IMR-90 (cell line): ENCODE results near the gene POU6F1. TPM values are rescaled to one million over a fixed set of nuclear protein-coding genes. Genes with fewer than 3 reads are reported as not detected.

Experiments used
- ATAC-seq: fragments of 200-7000 bp; cut with Tn5 transposase; 2 replicates; pipeline ENCODE4 v1.9.1; 2020; ENCODE audit warnings: low read depth, mild to moderate bottlenecking, moderate library complexity
- BruUV-seq: library from RNA; stranded (reverse); fragments of 400-500 nt; replicated peaks from 2 replicates; lab custom pipeline; 2021; lab: Mats Ljungman, UMichigan
- CTCF ChIA-PET: fragments of 300-600 bp; formaldehyde crosslinking; extraction: SDS; loops from one replicate; lab custom pipeline; 2021; ENCODE audit warnings: antibody characterized with exemption; lab: Yijun Ruan, JAX
- POLR2A ChIA-PET: fragments of 300-600 bp; sonication (Branson Sonifier 250); formaldehyde crosslinking; loops from one replicate; lab custom pipeline; 2022; ENCODE audit warnings: antibody characterized with exemption; ENCODE audit not compliant: unreplicated experiment; lab: Charles Lee
- DNase-seq: peaks from one replicate; pipeline ENCODE4 v3.0.0; 2013
- H2AFZ ChIP-seq: replicated peaks from 2 replicates; pipeline ENCODE3; 2013; ENCODE audit warnings: low read length, mild to moderate bottlenecking; ENCODE audit not compliant: poor library complexity
- H2AK5ac ChIP-seq: 2 replicates; pipeline ENCODE4 v1.6.1; 2013; ENCODE audit warnings: low read depth, low read length, inconsistent platforms
- H2AK9ac ChIP-seq: replicated peaks from 2 replicates; pipeline ENCODE3; 2013; ENCODE audit warnings: mild to moderate bottlenecking, low read depth, low read length, moderate library complexity; ENCODE audit not compliant: poor library complexity
- H2BK120ac ChIP-seq: 2 replicates; pipeline ENCODE4 v1.6.1; 2013; ENCODE audit warnings: low read depth, low read length, inconsistent platforms
- H2BK15ac ChIP-seq: 3 replicates; pipeline ENCODE4 v1.6.1; 2013; ENCODE audit warnings: low read depth, low read length, inconsistent platforms
- H2BK20ac ChIP-seq: 2 replicates; pipeline ENCODE4 v1.6.1; 2013; ENCODE audit warnings: low read depth, mild to moderate bottlenecking, inconsistent platforms, low read length, moderate library complexity
- H2BK5ac ChIP-seq: 2 replicates; pipeline ENCODE4 v1.6.1; 2013; ENCODE audit warnings: mild to moderate bottlenecking, low read depth, low read length, inconsistent platforms; ENCODE audit not compliant: poor library complexity, severe bottlenecking
- H3K14ac ChIP-seq: replicated peaks from 2 replicates; pipeline ENCODE4 v1.6.1; 2013; ENCODE audit warnings: low read depth, low read length, inconsistent platforms
- H3K18ac ChIP-seq: 2 replicates; pipeline ENCODE4 v1.6.1; 2013; ENCODE audit warnings: low read depth, low read length, control low read depth
- H3K23ac ChIP-seq: 2 replicates; pipeline ENCODE4 v1.6.1; 2013; ENCODE audit warnings: low read depth, low read length, inconsistent platforms
- H3K27ac ChIP-seq: 2 replicates; pipeline ENCODE4 v1.5.1; 2013; ENCODE audit warnings: mild to moderate bottlenecking, control low read depth, low read length; ENCODE audit not compliant: insufficient read depth
- H3K27me3 ChIP-seq: 2 replicates; pipeline ENCODE4 v1.6.1; 2013; ENCODE audit warnings: low read length; ENCODE audit not compliant: control insufficient read depth, insufficient read depth
- H3K36me3 ChIP-seq: 2 replicates; pipeline ENCODE4 v1.6.1; 2013; ENCODE audit warnings: low read length, mixed read lengths; ENCODE audit not compliant: control insufficient read depth, insufficient read depth
- H3K4ac ChIP-seq: 2 replicates; pipeline ENCODE4 v1.6.1; 2013; ENCODE audit warnings: low read depth, low read length, inconsistent platforms
- H3K4me1 ChIP-seq: 2 replicates; pipeline ENCODE4 v1.6.1; 2013; ENCODE audit warnings: low read length, mixed read lengths; ENCODE audit not compliant: control insufficient read depth, insufficient read depth
- H3K4me2 ChIP-seq: 2 replicates; pipeline ENCODE4 v1.6.1; 2013; ENCODE audit warnings: low read depth, mild to moderate bottlenecking, control low read depth, low read length, moderate library complexity
- H3K4me3 ChIP-seq: 2 replicates; pipeline ENCODE4 v1.5.1; 2013; ENCODE audit warnings: low read depth, mild to moderate bottlenecking, control low read depth, low read length, moderate library complexity; ENCODE audit not compliant: insufficient read depth
- H3K56ac ChIP-seq: 2 replicates; pipeline ENCODE4 v1.6.1; 2013; ENCODE audit warnings: low read length, inconsistent platforms; ENCODE audit not compliant: insufficient read depth; ENCODE audit errors: extremely low read depth
- H3K79me1 ChIP-seq, 2 experiments: 2 replicates each; pipeline ENCODE4 v1.6.1; 2013; ENCODE audit warnings: low read length in 2 of 2, inconsistent platforms in 1 of 2, low read depth in 1 of 2
- H3K9ac ChIP-seq: 2 replicates; pipeline ENCODE4 v1.6.1; 2013; ENCODE audit warnings: low read depth, low read length, control low read depth
- H3K9me1 ChIP-seq: 2 replicates; pipeline ENCODE4 v1.6.1; 2013; ENCODE audit warnings: low read length, inconsistent platforms; ENCODE audit not compliant: insufficient read depth
- H3K9me3 ChIP-seq: 2 replicates; pipeline ENCODE4 v1.6.1; 2013; ENCODE audit warnings: low read length; ENCODE audit not compliant: control insufficient read depth, insufficient read depth
- H4K20me1 ChIP-seq: 2 replicates; pipeline ENCODE4 v1.6.1; 2013; ENCODE audit warnings: low read length, inconsistent platforms; ENCODE audit not compliant: insufficient read depth
- H4K5ac ChIP-seq: 2 replicates; pipeline ENCODE4 v1.6.1; 2013; ENCODE audit warnings: mild to moderate bottlenecking, low read depth, low read length, control low read depth
- H4K8ac ChIP-seq, 2 experiments: 2 replicates each; pipeline ENCODE4 v1.6.1; 2013; ENCODE audit warnings: low read depth in 2 of 2, low read length in 2 of 2, control low read depth in 1 of 2, inconsistent platforms in 1 of 2
- H4K91ac ChIP-seq: 2 replicates; pipeline ENCODE4 v1.6.1; 2013; ENCODE audit warnings: low read depth, low read length, inconsistent platforms; ENCODE audit not compliant: insufficient read depth
- BHLHE40 ChIP-seq: fragments of 150-350 bp; IDR thresholded peaks from 2 replicates; pipeline ENCODE4 v1.6.1; 2016; ENCODE audit warnings: mild to moderate bottlenecking, low read depth, low read length
- CEBPB ChIP-seq: IDR thresholded peaks from 2 replicates; pipeline ENCODE4 v1.6.1; 2012; ENCODE audit warnings: low read depth, low read length, improper control_type of control experiment
- CHD1 ChIP-seq: IDR thresholded peaks from 2 replicates; pipeline ENCODE4 v1.6.1; 2012; ENCODE audit warnings: low read depth, low read length, improper control_type of control experiment
- MAZ ChIP-seq: IDR thresholded peaks from 2 replicates; pipeline ENCODE4 v1.6.1; 2012; ENCODE audit warnings: low read depth, mild to moderate bottlenecking, low read length, improper control_type of control experiment, moderate library complexity, borderline replicate concordance
- MXI1 ChIP-seq: IDR thresholded peaks from 2 replicates; pipeline ENCODE4 v1.6.1; 2012; ENCODE audit warnings: low read depth, mild to moderate bottlenecking, low read length, moderate library complexity, borderline replicate concordance
- NFE2L2 ChIP-seq: fragments of 150-350 bp; IDR thresholded peaks from 2 replicates; pipeline ENCODE4 v1.6.1; 2016; ENCODE audit warnings: low read depth, mild to moderate bottlenecking, low read length
- POLR2A ChIP-seq: IDR thresholded peaks from 2 replicates; pipeline ENCODE4 v1.6.1; 2012; ENCODE audit warnings: mild to moderate bottlenecking, low read depth, low read length
- RAD21 ChIP-seq: IDR thresholded peaks from 2 replicates; pipeline ENCODE4 v1.6.1; 2012; ENCODE audit warnings: low read length, improper control_type of control experiment
- RCOR1 ChIP-seq: IDR thresholded peaks from 2 replicates; pipeline ENCODE4 v1.6.1; 2012; ENCODE audit warnings: mild to moderate bottlenecking, low read length, improper control_type of control experiment; ENCODE audit not compliant: insufficient replicate concordance
- RFX5 ChIP-seq: IDR thresholded peaks from 2 replicates; pipeline ENCODE4 v1.8.0; 2012; ENCODE audit warnings: low read depth, mild to moderate bottlenecking, low read length, moderate library complexity
- SMC3 ChIP-seq: fragments of 150-350 bp; IDR thresholded peaks from 2 replicates; pipeline ENCODE4 v1.6.1; 2016; ENCODE audit warnings: low read depth, mild to moderate bottlenecking, antibody characterized with exemption, low read length, moderate library complexity
- WGBS, 2 experiments: methylation state at CpG; one replicate each; pipeline versions ENCODE4 v1.1.5 to v1.1.7; 2013; ENCODE audit warnings: missing lambda C conversion rate in 2 of 2; ENCODE audit not compliant: insufficient read length in 1 of 2; ENCODE audit errors: extremely low coverage in 2 of 2; 5-methylcytosine and 5-hydroxymethylcytosine counted together
- dilution Hi-C: fragments of 300-500 bp; cut with HindIII; formaldehyde crosslinking; loops from one replicate; pipeline ENCODE4 v1.14.3; 2018; ENCODE audit warnings: low sequenced_read_pairs; ENCODE audit not compliant: unreplicated experiment
- in situ Hi-C: fragments of 300-500 bp; cut with MboI; formaldehyde crosslinking; loops from 3 replicates; pipeline ENCODE4 v1.14.3; 2019; ENCODE audit warnings: low sequenced_read_pairs, inconsistent platforms, mixed read lengths
- intact Hi-C: fragments of 100-400 bp; cut with micrococcal nuclease; formaldehyde crosslinking; loops from 2 replicates; pipeline ENCODE4 v1.10.0; 2022
- polyA plus RNA-seq, 3 experiments: library from polyadenylated mRNA; depleted of rRNA; stranded (reverse); fragments of >200 nt; gene quantifications; 2 replicates each; pipeline ENCODE4 v1.2.3, GENCODE V29; 2012; ENCODE audit warnings: low replicate concordance in 1 of 3
- total RNA-seq: library from RNA; depleted of rRNA; stranded (reverse); fragments of >200 nt; gene quantifications from 2 replicates; pipeline ENCODE4 v1.2.3, GENCODE V29; 2012
- TF ChIP-seq, protein P1 (sequence below): conservative IDR thresholded peaks from 2 replicates; pipeline ENCODE4 v1.5.1; 2012; ENCODE audit warnings: mild to moderate bottlenecking, low read depth, low read length, improper control_type of control experiment
- TF ChIP-seq, protein P2 (sequence below): fragments of 150-350 bp; IDR thresholded peaks from 2 replicates; pipeline ENCODE4 v1.6.1; 2017; ENCODE audit warnings: mild to moderate bottlenecking, antibody characterized with exemption, low read length, low read depth

Gene POU6F1
- total and polyA plus RNA-seq, 2 of the 4 experiments (the other 2 are of a cell fraction), result 0.90 to 3.6 TPM

DNA sequence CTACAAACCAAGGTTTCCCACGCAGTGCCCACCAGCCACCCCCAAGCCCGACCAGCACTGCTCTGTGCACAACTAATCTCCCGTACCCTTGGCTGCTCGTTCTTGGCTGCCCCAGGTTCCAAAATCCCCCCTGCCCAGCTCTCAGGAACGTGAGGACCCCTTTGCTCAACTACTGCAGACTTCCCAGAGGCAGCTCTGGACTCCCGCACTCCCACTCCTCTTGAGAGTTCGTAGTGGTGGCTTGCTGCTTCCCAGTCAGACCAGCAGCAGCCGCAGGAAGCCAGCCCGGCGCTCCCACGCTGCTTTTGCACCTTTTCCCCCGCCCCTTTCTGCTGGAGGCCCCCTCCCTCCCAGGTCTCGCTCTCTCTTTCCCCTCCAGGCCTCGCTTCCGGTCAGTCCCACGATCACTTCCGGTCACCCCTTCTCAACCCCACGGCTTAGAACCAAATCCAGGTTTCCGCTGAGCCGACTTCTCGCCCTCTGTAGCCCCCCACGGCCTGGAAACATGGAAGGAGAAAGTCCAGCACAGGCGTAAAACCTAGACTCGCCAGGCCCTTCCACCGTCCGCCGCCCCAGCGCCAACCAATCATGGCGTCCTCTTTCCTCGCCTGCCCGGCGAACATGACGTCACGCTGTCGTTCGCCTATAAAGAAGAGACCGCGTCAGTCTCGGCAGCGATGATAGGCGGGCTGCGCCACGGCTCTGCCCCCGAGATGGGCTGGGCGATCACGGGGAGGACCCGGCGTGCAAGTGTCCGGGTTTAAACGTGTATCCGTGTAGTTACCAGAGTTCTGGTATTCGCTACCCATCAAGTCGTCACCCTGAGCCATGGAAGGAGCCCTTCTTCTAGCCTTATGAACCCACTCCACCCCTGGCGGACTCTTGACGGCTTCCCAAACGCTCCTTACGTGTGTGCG, 45.1 kb downstream of the POU6F1 start, which contains the start of gene TFCP2:
TFCP2 (minus strand) TSS at position 621 of the 917 bp plus-strand sequence. CDS start 713 bp downstream, outside the sequence.
- in situ Hi-C loops (no loop called here), dilution Hi-C loops (no loop called here), intact Hi-C loops (loop anchor here (2.0 to 5.0 kb wide), 2 partner anchors 45 to 66 kb away; partner anchors contain the start of gene DAZAP2)
- Histone ChIP-seq H2BK15ac (peak within 1 kb of the TSS; percentile 98; the same call in 2 of the 3 replicates), H2AK9ac (peak within 1 kb of the TSS; percentile 94), H2BK120ac (peak within 1 kb of the TSS; percentile 99), H3K36me3 (no peaks in the 10 kb centered on the region), H3K9me1 (peaks cover 3% of the 10 kb centered on the region), H3K23ac (peak within 1 kb of the TSS; percentile 86), H3K18ac (peak within 1 kb of the TSS; percentile 87), H4K8ac (peak within 1 kb of the TSS; percentile 94 to 99), H3K9me3 (no peaks in the 10 kb centered on the region), H3K4me2 (peak within 1 kb of the TSS; percentile 84), H3K4ac (peak within 1 kb of the TSS; percentile 100), H3K27me3 (no peaks in the 10 kb centered on the region), H3K4me1 (no peaks in the 10 kb centered on the region), H4K20me1 (peaks cover 8% of the 10 kb centered on the region), H3K14ac (peak within 1 kb of the TSS; percentile 99), H2BK20ac (peak within 1 kb of the TSS; percentile 83), H3K9ac (peak within 1 kb of the TSS; percentile 91), H4K91ac (peak within 1 kb of the TSS; percentile 100), H3K27ac (peak within 1 kb of the TSS; percentile 95), H3K79me1 (peaks cover 7 to 34% of the 10 kb centered on the region in 2 experiments), H4K5ac (peak within 1 kb of the TSS; percentile 92), H2BK5ac (peak within 1 kb of the TSS; percentile 91), H3K56ac (peak within 1 kb of the TSS; percentile 98), H2AFZ (peak within 1 kb of the TSS; percentile 97), H2AK5ac (peak within 1 kb of the TSS; percentile 59), H3K4me3 (peak within 1 kb of the TSS; percentile 57)
- ChIA-PET POLR2A (no interaction called here), CTCF (no interaction called here)
- BruUV-seq, result no TSS peak
- peak; percentile 96 for ATAC-seq
- 1% methylated on average over 33 of the region's 58 CpGs; no CpG with 5 or more reads in 1 of the 2 experiments for WGBS, 2 experiments
- DNase-seq, result peak; percentile 97
- TF ChIP-seq, protein P1, sequence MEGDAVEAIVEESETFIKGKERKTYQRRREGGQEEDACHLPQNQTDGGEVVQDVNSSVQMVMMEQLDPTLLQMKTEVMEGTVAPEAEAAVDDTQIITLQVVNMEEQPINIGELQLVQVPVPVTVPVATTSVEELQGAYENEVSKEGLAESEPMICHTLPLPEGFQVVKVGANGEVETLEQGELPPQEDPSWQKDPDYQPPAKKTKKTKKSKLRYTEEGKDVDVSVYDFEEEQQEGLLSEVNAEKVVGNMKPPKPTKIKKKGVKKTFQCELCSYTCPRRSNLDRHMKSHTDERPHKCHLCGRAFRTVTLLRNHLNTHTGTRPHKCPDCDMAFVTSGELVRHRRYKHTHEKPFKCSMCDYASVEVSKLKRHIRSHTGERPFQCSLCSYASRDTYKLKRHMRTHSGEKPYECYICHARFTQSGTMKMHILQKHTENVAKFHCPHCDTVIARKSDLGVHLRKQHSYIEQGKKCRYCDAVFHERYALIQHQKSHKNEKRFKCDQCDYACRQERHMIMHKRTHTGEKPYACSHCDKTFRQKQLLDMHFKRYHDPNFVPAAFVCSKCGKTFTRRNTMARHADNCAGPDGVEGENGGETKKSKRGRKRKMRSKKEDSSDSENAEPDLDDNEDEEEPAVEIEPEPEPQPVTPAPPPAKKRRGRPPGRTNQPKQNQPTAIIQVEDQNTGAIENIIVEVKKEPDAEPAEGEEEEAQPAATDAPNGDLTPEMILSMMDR, result no peak
- TF ChIP-seq MXI1 (peak; percentile 76), CEBPB (no peak), MAZ (peak; percentile 95), NFE2L2 (no peak), BHLHE40 (no peak), SMC3 (no peak), RCOR1 (no peak), RFX5 (peak; percentile 91), POLR2A (peak; percentile 76), CHD1 (no peak), RAD21 (peak; percentile 21; the same call in 1 of the 2 replicates)
- TF ChIP-seq, protein P2, sequence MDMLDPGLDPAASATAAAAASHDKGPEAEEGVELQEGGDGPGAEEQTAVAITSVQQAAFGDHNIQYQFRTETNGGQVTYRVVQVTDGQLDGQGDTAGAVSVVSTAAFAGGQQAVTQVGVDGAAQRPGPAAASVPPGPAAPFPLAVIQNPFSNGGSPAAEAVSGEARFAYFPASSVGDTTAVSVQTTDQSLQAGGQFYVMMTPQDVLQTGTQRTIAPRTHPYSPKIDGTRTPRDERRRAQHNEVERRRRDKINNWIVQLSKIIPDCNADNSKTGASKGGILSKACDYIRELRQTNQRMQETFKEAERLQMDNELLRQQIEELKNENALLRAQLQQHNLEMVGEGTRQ, result peak; percentile 65
